ENCODE data around the gene UBXN6.

UBXN6 gene

GRCh38 chr19:4416268-4416667 lies 41.3 kb downstream of the UBXN6 start:
- TF ChIP-seq RAD21 (IDR thresholded peaks at IDR 0.05; ENCODE audit: low read depth) = no peak
- TF ChIP-seq CEBPB (IDR thresholded peaks at IDR 0.05) = no peak
- TF ChIP-seq TCF12 (IDR thresholded peaks at IDR 0.05; ENCODE audit: low read depth) = no peak
- TF ChIP-seq ZBTB7A (IDR thresholded peaks at IDR 0.05; ENCODE audit: low read depth) = no peak
- no peak for TF ChIP-seq TEAD4 (IDR thresholded peaks at IDR 0.05)
- TF ChIP-seq YY1 (IDR thresholded peaks at IDR 0.05; ENCODE audit: low read depth) = no peak
- no peak for TF ChIP-seq FOXM1 (IDR thresholded peaks at IDR 0.05; ENCODE audit: borderline replicate concordance, low read depth)
- no peak for TF ChIP-seq EP300 (IDR thresholded peaks at IDR 0.05; ENCODE audit: borderline replicate concordance)
- no peak for TF ChIP-seq NFIC (IDR thresholded peaks at IDR 0.05)
- TF ChIP-seq USF1 (IDR thresholded peaks at IDR 0.05) = no peak
- no peak for TF ChIP-seq TAF1 (IDR thresholded peaks at IDR 0.05; ENCODE audit: low read depth)
- TF ChIP-seq MAX (IDR thresholded peaks at IDR 0.05) = no peak

- TF ChIP-seq CREB1 (IDR thresholded peaks at IDR 0.05; ENCODE audit: low read depth) (no peak), ZBTB7A (IDR thresholded peaks at IDR 0.05; ENCODE audit: low read depth) (no peak), RAD21 (IDR thresholded peaks at IDR 0.05; ENCODE audit: low read depth) (no peak), EP300 (IDR thresholded peaks at IDR 0.05; ENCODE audit: borderline replicate concordance) (no peak), REST (IDR thresholded peaks at IDR 0.05; ENCODE audit: low read depth) (no peak), TCF12 (IDR thresholded peaks at IDR 0.05; ENCODE audit: low read depth) (no peak), FOXM1 (IDR thresholded peaks at IDR 0.05; ENCODE audit: borderline replicate concordance, low read depth) (no peak), CEBPB (IDR thresholded peaks at IDR 0.05) (no peak), NFIC (IDR thresholded peaks at IDR 0.05) (no peak), TEAD4 (IDR thresholded peaks at IDR 0.05) (no peak), EGR1 (IDR thresholded peaks at IDR 0.05) (no peak), TAF1 (IDR thresholded peaks at IDR 0.05; ENCODE audit: low read depth) (no peak), YY1 (IDR thresholded peaks at IDR 0.05; ENCODE audit: low read depth) (no peak), MAX (IDR thresholded peaks at IDR 0.05) (no peak), USF1 (IDR thresholded peaks at IDR 0.05) (no peak)
These were observed 42.2 kb downstream of the UBXN6 start for GRCh38 chr19:4415352-4415751.

GRCh38 chr19:4414800-4415321 lies 42.7 kb downstream of the UBXN6 start:
- no peak for TF ChIP-seq ZBTB7A (IDR thresholded peaks at IDR 0.05; ENCODE audit: low read depth)
- TF ChIP-seq EP300 (IDR thresholded peaks at IDR 0.05; ENCODE audit: borderline replicate concordance) = no peak
- no peak for TF ChIP-seq USF1 (IDR thresholded peaks at IDR 0.05)
- TF ChIP-seq YY1 (IDR thresholded peaks at IDR 0.05; ENCODE audit: low read depth) = no peak
- no peak for TF ChIP-seq CREB1 (IDR thresholded peaks at IDR 0.05; ENCODE audit: low read depth)
- no peak for TF ChIP-seq TCF12 (IDR thresholded peaks at IDR 0.05; ENCODE audit: low read depth)
- TF ChIP-seq FOXM1 (IDR thresholded peaks at IDR 0.05; ENCODE audit: borderline replicate concordance, low read depth) = no peak
- TF ChIP-seq NFIC (IDR thresholded peaks at IDR 0.05) = no peak
- no peak for TF ChIP-seq REST (IDR thresholded peaks at IDR 0.05; ENCODE audit: low read depth)
- no peak for TF ChIP-seq TEAD4 (IDR thresholded peaks at IDR 0.05)
- no peak for TF ChIP-seq TAF1 (IDR thresholded peaks at IDR 0.05; ENCODE audit: low read depth)
- no peak for TF ChIP-seq CEBPB (IDR thresholded peaks at IDR 0.05)
- no peak for TF ChIP-seq MAX (IDR thresholded peaks at IDR 0.05)
- no peak for TF ChIP-seq EGR1 (IDR thresholded peaks at IDR 0.05)

- TF ChIP-seq USF1 (IDR thresholded peaks at IDR 0.05) (no peak), CEBPB (IDR thresholded peaks at IDR 0.05) (peak; percentile 25; the same call in 1 of the 2 replicates)
These were observed 43.3 kb downstream of the UBXN6 start for GRCh38 chr19:4414144-4414799.
